Astrocyte of the spinal cord (primary cell): ENCODE measurements around the gene SYTL3.
"Not testable (repeated sequence)": the region's sequence is repeated elsewhere in the genome, so short reads cannot be mapped to it uniquely, and the experiment has no call there.

Experiments used
- DNase-seq: peaks from one replicate; pipeline ENCODE4 v3.0.0; 2011; ENCODE audit warnings: low read depth, low spot score
- H3K4me3 ChIP-seq: 2 replicates; pipeline ENCODE4 v1.5.1; 2011; ENCODE audit warnings: low read depth, mild to moderate bottlenecking, low read length, moderate library complexity
- in situ Hi-C: cut with HindIII; loops from 2 replicates; pipeline ENCODE4 v1.10.0; 2017; ENCODE audit warnings: low sequenced_read_pairs
- TF ChIP-seq, protein P1 (sequence below): IDR thresholded peaks from 2 replicates; pipeline ENCODE4 v1.5.1; 2012; ENCODE audit warnings: low read depth, mild to moderate bottlenecking, low read length, inconsistent platforms

SYTL3 gene

DNA sequence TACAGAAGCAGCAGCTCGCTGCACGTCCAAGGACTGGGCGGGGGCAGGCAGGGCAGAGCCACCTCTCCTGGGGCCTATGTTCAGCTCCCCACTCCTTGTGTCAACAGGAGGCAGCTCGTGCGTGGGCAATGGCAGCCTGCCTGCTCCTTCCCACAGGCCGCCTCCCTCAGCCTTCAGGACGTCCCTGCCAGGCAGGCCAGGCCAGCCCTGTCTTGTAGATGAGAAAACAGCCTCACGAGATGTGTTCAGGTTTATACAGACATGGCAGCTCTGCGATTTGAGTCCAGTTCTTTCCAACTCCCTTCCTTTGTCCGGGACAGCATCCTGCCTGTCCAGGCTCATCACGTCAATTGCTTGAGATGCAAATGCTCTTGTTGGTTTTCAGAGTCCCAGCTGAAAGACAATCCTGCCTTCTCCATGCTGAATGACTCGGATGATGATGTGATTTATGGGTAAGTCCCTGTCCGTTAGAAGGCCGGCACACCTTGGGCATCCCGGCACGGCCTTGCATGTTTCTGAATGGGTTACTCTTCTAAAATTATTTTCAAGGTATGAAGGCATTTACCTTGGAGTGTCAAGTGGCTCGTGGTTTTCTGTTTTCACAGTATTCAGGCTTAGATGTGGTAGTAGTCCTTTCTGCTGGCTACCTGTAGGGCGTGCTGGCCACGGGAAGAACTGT lies 18.8 kb upstream of the SYTL3 start:
- peak; percentile 43 for DNase-seq
- in situ Hi-C loops = no loop called here
- H3K4me3 ChIP-seq = no peak overlapping the region
- TF ChIP-seq, protein P1, sequence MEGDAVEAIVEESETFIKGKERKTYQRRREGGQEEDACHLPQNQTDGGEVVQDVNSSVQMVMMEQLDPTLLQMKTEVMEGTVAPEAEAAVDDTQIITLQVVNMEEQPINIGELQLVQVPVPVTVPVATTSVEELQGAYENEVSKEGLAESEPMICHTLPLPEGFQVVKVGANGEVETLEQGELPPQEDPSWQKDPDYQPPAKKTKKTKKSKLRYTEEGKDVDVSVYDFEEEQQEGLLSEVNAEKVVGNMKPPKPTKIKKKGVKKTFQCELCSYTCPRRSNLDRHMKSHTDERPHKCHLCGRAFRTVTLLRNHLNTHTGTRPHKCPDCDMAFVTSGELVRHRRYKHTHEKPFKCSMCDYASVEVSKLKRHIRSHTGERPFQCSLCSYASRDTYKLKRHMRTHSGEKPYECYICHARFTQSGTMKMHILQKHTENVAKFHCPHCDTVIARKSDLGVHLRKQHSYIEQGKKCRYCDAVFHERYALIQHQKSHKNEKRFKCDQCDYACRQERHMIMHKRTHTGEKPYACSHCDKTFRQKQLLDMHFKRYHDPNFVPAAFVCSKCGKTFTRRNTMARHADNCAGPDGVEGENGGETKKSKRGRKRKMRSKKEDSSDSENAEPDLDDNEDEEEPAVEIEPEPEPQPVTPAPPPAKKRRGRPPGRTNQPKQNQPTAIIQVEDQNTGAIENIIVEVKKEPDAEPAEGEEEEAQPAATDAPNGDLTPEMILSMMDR = peak; percentile 4

DNA sequence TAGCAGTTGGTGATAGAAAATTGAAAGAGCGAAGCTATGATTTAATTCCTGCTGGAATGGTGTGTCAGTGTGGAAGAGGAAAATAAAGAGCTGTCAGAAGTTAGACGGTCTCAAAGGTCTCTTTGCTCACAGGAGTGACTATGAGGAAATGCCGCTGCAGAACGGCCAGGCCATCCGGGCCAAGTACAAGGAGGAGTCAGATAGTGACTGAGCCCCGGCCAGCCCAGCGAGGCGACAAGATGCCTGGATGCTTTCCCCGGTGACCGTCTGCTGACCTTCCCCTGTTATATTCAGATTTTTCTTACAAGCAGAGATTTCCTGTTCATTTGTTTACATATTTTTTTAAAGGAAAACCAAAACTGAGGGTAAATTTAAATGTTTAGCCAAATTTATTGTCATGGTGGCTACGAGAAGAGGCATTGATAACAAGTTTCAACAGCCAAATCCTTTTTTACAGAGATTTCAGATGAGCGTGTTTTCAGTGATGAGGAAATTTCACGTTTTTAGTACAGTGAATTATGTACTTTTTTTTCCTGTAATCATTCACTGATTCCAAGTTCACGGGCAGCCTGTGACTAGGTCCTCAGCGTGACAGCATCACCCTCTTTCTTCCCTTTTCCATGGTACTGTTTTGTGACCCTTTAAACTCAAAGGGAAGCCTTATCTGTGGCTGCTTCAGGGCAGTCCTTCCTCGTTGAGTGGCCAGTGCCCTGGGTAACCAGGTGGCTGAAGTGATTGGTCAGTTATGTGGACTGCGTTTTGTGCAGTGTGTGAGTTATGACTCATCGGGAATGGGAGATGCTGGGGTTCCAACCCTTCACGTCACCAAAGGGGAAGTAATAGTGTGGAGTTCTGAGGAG lies 17.9 kb upstream of the SYTL3 start:
- DNase-seq = peak; percentile 87
- TF ChIP-seq, protein P1 = no peak
- H3K4me3 ChIP-seq = no peak overlapping the region
- in situ Hi-C loops = no loop called here

DNA sequence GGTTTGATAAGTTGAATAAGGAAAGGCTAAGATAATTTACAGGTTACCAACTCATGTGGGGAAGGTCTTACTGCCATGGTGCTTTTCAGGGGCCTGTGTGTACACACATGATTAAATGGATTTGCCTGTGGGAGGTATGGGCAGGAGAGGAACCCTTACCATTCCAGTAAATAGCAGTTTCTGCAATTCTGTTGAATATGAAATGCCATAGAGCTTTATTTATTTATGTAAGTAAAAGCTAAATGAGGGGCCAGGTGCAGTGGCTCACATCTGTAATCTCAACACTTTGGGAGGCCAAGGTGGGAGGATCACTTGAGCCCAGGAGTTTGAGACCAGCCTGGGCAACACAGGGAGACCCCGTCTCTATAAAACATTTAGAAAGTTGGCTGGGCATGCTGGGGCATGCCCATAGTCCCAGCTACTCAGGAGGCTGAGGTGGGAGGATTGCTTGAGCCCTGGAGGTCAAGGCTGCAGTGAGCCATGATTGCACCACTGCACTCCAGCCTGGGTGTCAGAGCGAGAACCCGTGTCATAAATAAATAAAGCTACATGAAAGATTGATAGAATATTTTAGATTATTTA lies 17.2 kb upstream of the SYTL3 start:
- DNase-seq, in situ Hi-C loops, H3K4me3 ChIP-seq: not testable (repeated sequence)

DNA sequence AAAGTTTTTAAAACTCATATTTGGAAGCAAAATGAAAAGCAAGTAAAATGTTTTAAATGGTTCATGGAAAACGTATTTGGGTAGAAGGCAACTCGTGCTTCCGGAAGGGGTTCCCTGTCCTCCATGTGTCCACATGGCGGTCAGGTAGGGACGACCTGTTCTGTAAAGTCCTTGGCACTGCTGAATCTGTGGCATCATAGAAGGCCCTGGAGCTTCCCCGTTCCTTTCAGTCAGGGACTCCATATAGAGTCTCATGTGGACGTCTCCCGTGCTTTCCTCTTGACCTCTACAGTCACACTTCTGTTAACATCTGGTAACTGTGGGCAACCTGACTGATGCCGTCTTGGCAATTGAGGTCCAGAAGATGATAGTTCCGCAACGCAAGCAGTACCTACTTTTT lies 16.7 kb upstream of the SYTL3 start:
- H3K4me3 ChIP-seq = no peak overlapping the region
- in situ Hi-C loops = no loop called here
- TF ChIP-seq, protein P1 = no peak
- DNase-seq = no peak

DNA sequence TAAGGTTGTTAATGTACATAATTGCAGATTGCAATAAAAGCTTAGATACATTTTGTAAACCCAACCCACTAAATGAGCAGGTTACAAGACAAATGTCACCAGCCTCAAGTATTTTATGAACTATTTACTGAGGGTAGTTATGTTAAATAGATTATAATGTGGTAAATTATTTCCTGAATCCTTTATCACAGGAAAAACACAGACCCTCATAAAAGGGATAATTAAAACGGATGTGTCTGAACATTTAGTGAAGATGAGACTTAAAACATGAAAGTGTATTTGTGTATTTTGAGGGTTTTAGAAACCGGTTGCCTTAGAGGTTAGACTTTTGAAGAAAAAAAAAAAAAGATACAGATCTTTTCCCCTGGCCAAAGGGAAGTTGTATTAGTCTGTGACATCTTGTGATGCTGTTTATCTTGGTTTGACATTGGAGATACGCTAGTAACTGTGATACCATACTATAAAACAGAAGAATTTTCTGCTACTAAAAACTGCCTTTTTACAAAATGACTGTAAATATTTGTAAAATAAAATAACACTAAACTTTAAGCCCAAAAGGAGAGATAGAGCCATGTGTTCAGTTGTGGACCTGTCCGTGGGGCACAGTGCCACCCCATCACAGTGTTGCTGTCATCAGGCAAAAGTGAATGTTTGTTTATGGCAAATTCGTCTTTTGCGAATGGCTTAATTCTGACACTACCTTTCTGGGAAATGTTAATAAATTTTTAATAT lies 15.0 kb upstream of the SYTL3 start:
- no peak for DNase-seq
- H3K4me3 ChIP-seq = no peak overlapping the region
- in situ Hi-C loops = no loop called here
- TF ChIP-seq, protein P1 = no peak

DNA sequence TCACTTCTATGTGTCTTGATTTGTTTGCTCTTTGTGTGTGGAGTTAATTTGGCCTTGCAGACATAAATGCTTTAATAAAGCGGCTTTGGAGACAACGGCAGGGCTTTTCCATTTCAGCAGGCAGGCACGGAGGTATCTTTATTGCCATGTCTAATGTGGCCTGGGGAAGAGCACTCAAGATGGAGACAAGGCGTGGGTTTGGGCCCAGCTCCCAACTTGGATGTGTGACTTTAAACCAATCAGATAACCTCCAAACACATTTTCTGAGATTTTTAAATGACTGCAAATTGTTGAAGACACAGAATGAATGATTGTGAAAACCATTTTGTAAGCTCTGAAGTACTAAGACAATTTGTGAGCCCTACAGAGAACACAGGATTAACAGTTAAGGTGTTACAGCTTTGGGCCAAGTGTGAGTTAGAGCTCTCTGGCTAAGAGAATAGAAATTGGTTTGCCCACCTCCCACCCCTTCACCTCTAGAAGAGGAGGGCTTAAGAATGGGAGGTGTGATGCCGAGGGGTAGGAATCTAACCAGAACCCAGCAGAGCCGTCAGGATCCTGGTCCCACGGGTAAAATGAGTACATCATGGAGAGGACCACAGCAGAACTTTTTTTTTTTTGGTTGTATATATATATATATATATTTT lies 14.3 kb upstream of the SYTL3 start:
- TF ChIP-seq, protein P1 = no peak

More for the DNA sequence above, 14.3 kb upstream of the SYTL3 start:
- no peak overlapping the region for H3K4me3 ChIP-seq
- DNase-seq = no peak
- in situ Hi-C loops = no loop called here
